ENCODE data around the gene AQP7.

DNA sequence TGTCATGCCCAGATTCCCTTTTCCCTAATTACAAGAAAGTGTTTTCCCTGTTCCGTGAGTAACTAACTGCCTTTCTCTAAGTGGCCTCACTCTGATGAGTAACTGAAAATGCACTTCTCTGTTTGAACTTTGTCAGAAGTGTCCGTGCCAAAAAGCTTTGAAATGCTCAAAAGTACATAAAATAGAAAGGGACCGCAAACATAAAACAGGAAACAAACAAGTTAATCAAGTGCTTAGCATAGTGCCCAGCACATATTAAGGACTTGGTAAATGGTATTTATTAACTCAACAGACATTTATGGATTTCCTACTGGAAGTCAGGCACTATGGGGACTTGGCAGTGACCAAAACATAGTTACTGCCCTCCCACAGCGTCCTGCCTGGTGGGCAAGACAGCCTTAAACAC is 22.8 kb upstream of the AQP7 start:
- no peak for TF ChIP-seq POLR2A (IDR thresholded peaks at IDR 0.05; ENCODE audit: low read length)
- TF ChIP-seq GATA1 (IDR thresholded peaks at IDR 0.05; ENCODE audit: low read depth, low read length), result no peak

Measured in erythroblast (primary cell).